Activated T-cell treated with anti-CD3 and anti-CD28 coated beads for 48 hours (primary cell): ENCODE results near the gene POLR1C.
"Not testable (repeated sequence)": the region's sequence is repeated elsewhere in the genome, so short reads cannot be mapped to it uniquely, and the experiment has no call there.

Source experiments
- DNase-seq: peaks from one replicate; pipeline ENCODE4 v3.0.0-alpha.2; 2020; ENCODE audit warnings: low read depth

The POLR1C gene

DNA sequence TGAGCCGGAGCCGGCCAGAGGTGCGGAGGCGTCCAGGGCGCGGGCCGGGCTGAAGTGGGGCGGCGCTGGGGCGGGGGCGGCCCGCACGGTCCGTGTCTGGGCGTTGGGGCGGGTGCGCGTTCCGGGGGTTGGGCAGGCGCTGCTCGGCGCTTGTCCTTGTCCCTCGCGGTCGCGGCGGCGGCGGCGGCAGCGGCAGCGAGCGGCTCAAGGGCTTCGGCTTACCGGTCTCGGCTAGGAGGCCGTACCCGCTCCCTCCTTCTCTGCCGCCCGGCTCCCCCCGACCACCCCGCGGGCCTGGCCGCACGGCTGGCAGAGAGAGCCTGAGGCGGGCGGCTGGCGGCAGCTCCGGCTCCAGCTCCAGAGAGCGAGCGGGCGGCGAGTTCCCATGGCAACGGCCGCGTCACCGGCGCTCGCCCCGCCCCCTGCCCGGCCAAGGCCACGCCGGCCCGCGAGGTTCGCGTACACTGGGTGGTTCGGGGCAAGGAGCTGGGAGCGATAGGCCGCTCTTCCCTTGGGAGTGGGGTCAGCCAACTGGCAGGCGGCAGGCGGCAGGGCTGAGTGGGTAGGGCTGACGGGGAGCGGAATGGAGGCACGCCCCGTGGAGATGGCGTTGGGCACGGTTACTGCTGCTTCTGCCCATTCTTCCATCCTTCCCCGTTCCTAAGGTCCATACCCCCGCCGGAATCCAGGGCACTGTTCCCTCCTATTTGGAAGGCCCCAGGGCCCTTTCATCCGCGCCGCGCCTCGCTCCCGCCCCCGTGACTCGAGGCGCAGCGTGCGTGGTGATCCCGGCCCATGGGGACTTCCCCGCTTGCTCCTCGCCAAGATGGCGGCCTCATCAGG is 6.7 kb upstream of the POLR1C start, which contains the start of gene LRRC73:
Gene LRRC73, minus strand, starts transcription at position 363 of the 843 bp plus-strand sequence. CDS start 561 bp downstream, outside the sequence.
- peak; percentile 77 for DNase-seq

DNA sequence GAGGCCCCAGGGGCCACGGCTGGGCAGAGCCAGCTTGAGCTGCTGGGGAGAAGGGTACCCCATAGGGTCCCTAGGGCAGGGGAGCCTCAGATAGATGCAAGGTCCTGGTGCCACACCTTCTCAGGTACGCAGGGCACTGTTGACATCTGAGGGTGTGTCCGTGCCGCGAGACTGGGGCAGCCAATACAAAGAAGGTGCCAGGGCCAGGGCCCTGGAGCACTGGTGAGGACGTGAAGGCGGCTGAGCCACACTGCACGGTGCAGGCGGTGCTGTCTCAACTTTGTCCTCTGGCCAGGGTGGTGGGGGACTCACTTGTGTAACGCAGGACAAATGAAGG is 6.1 kb upstream of the POLR1C start:
- DNase-seq: no peak

DNA sequence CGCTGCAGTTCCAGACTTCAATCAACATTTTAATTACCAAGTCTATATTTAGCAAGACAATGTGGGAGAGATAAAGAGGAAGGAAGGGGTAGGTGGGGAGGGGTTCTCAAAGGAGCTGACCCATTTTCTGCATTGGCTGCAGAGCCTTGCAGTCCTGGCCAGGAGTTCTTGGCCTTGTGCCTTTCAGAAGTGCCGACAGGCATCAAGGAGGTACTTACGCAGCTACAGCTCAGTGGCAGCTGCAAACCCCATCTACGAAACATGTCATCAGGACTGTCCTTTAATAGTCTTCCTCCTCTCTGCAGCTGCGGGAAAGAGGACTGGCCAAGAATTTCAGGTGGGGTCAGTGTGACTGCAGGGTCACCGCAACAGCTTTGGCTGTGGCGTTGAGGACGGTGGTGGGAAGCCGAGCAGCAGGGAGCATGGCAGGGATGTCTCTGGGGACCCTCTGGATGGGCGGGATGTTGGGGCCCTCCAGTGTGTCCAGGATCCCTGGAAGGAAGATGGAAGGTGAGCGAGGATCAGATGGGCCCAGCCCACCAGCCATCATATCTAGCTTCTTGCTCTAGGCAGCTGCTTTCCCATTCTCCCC is 5.0 kb upstream of the POLR1C start:
- DNase-seq: no peak

DNA sequence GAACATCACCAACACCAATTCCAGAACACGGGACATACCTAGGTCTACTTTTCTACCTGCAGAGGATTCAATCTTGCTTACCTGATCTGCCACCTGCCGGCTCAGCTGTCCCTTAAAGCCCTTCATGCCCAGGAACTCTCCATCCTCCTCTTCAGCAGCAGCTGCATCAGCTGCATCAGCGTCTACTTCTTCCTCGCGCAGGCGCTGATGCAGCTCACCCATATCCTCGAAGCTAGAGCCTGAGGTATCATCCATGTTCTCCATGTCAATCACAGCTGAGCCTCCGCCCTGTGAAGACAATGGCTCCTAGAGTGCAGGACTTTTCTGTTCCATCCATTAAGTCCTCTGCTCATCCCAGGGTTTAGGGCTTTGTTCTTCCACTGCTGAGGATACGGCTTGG is 1.1 kb upstream of the POLR1C start:
- no peak for DNase-seq

DNA sequence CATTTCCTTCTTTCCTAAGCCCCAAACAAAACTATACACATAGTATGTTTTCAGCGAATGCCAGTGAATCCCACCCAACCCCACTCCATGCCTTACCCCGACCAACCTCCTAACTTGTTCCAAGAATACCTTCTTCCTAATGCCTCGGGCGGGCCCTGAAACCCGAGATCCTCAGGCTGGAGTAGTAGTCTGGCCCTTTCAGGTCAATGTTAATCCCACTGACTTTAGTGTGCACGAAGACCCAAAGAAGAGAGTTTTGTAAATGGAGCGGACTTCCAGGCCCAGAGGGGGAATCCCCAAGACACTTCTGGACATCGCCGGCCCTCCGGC is 557 bp upstream of the POLR1C start:
- DNase-seq: no peak

DNA sequence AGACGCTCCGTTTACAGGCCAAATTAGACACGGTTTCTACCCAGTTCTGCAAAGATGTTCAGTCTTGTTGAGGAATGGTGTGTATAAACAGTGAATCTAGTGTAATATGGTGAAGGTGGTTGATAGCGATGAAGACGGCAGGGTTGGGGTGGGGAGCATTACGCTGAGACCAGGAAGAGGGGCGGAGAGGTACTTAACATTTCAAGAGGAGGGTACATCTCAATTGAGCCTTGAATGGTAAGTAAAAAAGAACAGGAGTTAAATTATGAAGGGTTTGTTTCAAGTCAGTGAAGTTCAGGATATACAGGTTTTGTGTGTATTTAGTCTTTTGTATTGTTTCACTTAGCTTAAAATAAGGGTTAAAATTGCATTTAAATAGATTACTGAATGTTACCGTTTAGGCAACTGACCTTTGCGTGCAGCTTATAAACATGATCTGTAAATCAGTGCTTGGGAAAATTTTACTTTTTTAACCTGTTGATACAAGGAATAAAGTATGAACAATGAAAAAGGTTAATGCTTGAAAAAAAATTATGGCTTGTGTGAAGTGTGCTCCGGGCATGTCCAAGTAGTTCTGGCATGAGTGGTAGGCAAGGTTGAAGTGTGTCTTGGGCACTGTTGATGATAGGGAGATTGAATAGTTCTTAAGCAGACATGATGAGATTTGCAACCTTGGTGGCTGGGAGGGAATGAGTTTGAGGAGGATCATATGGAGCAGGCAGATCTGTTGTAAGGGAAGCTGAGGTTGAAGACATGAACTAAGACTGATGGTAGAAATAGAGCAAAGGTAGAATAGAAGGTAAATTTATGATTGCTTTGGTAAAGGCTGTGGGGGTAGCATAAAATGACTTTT is 842 bp downstream of the POLR1C start:
- DNase-seq: no peak

DNA sequence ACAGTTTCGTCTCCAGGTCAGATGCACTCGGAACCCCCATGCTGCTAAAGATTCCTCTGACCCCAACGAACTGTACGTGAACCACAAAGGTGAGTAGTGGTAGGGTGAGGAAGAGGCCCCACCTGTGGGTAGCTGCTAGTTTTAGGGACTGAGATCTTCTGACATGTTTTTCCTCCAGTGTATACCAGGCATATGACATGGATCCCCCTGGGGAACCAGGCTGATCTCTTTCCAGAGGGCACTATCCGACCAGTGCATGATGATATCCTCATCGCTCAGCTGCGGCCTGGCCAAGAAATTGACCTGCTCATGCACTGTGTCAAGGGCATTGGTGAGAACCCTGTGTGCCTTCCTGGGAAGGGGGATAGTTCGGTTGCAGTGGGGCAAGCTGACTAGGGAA is 3.2 kb downstream of the POLR1C start:
- DNase-seq: no peak

DNA sequence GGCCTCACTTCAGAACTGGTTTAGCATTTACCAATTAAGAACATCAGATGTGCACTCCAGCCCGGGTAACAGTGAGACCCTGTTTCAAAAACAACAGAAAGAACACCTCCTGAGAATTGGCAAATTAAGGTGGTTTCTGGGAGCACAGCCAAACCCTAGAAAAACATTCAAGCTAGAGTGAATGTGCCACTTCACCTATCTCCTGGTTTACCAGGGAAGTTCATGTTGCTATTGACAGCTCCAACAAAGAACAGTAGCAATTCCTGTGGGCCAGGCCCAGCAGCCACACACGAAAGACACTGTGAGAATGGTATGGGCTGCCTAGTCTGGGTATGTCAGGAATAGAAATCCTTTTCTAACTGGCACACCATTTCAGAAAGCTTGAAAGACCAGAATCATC is 4.9 kb downstream of the POLR1C start:
- DNase-seq: no peak

DNA sequence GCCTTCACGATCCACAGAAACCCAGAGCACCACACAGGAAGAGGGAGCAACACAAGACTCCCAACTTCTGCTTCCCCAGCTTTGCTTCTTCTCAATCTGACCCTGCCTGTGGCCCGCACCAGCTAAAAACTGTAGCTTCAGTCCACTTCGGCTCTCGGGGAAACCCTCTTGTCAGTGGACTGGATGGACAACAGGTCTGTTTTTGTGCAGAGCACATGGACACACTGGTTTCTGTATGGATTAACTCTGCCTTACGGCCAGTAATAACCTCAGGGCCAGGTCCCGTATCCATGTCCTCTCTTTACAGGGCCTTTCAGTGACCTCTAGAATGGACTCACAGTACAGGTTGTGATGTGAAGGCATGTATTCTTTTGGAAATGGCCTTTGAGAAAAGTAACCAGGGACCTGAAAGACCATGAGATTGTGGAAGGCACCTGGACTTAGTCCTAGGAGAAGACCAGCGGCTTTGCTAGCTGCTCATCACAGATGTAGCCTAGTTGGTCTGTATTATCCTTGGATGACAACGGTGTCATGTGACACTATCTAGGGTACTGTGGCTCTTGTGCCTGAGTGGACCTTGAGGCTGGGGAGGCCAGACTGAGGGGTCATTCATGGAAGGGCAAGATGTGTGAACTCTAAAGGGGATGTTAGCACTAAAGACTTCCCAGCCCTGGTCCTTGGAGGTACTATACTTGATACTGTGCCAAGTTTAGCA is 5.8 kb downstream of the POLR1C start:
- DNase-seq: no peak

DNA sequence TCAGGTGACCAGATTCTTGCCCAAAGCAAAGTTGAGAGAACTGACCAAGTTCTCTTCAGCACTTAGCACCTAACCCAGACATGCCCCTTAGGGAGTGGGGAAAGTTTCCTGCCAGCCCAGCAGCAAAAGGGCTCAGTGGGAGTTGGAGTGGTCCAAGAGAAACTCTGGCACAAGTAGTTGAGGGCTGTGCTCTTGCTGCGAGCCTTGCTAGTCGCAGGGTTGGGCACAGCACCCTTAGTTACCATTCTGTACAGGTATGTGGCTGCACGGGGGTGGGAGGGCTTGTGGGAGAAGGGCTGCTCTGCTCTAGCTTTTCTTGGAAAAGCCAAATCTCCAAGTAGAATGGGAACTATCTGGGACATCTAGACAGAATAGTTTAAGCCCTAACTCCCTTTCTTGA is 6.4 kb downstream of the POLR1C start:
- DNase-seq: no peak

DNA sequence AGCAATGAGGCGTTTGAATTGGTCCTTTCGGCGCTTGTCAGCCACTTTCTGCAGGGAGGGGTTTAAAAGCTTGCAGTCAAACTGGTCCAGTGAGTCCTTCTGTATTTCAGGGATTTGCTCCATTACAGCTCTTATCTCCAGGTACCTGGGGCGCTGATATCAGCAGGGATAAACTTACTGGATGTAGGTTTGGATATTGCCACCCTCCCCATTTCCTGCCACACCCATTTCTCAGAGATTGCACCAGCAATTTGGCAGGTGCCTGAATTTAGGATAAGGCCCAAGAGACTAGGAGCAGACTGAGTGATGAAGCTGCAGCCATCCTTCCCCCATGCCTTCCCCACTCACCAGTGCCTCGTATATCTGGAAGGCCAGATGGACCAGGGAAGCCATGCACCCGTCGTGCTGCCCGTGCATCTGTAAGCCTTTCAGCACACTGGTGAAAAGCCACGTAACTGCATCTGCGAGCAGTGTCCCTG is 7.6 kb downstream of the POLR1C start:
- no peak for DNase-seq

DNA sequence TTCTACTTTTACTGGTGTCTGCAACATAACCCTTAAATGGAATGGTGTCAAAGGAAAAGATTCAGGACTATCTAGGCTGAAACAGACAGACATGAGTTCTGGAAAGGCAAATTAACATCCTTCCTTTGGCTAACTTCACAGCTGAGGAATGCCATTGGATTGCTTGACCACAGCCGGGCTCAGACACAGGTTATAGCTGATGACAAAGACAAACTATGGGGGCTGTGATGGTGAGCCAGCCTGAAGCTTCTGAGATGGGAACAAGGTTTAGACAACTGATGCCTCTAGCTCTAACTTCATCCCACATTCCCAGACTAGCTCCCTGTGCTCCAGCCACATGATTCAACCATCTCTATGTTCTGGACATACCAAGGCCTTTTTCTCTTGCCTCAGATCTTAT is 15.3 kb downstream of the POLR1C start:
- no peak for DNase-seq

DNA sequence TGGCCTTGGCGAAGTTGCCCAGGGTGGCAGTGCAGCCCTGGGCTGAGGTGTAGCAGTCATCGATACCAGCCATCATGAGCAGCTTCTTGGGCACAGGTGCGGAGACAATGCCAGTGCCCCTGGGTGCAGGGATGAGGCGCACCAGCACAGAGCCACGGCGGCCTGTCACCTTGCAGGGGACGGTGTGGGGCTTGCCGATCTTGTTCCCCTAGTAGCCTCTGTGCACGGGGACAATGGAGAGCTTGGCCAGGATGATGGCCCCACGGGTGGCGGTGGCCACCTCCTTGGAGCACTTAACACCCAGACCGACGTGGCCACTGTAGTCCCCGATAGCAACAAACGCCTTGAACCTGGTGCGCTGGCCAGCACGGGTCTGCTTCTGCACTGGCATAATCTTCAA is 22.1 kb downstream of the POLR1C start:
- DNase-seq: not testable (repeated sequence)

DNA sequence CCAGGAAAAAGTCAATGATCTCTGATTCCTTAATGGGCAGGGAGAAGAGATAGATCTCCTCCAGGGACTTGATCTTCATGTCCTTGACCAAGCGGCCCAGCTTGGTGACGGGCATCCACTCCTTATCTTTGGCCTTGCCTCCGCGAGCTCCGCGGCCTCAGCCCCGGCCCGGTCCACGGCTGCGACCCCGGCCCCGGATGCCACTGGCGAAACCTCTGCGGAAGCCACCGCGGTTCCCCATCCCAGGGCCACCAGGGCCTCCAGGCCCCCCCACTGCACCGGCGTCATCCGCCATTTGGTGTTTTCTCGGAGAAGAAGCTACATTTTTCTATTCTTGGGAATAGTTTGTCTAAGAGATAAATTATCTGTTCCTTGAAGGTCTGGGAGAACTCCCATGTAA is 22.5 kb downstream of the POLR1C start:
- DNase-seq: not testable (repeated sequence)

DNA sequence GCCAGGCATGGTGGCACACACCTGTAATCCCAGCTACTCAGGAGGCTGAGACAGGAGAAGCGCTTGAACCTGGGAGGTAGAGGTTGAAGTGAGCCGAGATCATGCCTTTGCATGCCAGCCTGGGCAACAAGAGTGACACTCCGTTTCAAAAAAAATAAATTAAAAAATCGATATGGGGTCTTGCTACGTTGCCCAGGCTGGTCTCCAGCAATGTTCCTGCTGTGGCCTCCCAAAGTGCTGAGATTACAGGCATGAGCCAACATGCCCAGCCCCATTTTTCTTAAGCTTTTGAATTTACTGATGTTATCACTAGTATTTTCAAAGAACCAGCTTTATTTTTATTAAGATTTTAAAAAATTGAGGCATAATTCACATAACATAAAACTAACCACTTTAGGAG is 23.6 kb downstream of the POLR1C start:
- no peak for DNase-seq

DNA sequence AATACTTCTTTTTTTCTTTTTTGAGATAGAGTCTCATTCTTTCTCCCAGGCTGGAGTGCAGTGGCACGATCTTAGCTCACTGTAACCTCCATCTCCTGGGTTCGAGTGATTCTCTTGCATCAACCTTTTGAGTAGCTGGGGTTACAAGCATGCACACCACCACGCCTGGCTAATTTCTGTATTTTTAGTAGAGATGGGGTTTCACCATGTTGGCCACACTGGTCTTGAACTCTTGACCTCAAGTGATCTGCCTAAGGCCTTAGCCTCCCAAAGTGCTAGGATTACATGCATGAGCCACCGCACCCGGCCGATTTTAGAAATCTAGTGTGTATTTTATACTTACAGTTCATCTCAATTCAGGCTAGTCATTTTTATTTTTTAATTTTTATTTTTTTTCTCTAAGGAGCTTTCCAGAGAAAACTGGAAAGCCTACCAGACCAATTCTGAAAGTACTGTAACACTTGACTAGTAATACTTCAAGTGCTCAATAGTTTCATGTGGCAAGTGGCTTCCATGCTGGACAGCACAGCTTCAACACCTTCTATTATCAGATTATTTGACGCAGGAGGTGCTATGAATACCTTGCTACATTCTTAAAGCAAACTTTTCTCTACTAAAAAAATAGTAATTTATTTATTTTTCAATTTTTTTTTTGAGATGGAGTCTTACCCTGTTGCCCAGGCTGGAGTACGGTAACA is 25.0 kb downstream of the POLR1C start:
- DNase-seq: no peak

DNA sequence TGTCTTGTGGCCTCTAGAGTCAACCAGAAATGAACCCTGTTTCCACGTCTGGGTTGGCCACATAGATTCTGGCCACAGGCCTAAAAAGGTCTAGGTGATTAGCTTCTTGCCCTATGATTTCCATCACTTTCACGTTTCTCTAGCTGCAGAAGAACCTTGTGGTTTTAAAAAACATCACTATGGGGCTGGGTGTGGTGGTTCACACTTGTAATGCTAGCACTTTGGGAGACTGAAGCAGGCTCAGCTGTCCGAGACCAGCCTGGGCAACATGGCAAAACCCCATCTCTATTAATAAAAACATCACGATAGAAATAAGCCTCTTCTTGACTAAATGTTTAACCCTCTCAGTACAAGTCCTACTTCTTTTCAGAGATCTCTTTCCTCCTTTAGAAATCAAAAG is 27.6 kb downstream of the POLR1C start:
- no peak for DNase-seq

DNA sequence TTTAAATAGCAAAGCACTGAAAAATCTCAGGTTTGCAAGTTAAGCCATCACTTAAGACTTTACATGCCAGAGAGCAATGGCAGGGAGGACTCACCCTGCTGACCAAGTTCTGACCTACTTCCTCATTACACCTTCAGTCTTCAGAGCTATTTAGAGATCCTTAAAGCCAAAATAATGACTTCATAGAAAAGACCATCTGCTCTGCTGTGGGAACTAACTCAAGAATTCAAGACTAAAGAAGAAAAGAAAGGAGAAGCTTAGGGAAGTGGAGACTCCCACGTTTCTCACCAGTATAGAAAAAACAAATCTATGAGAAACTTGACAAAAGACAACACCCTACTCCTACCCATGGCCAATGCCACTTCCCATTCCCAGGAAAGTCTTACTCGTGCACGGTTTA is 30.3 kb downstream of the POLR1C start:
- DNase-seq: no peak

DNA sequence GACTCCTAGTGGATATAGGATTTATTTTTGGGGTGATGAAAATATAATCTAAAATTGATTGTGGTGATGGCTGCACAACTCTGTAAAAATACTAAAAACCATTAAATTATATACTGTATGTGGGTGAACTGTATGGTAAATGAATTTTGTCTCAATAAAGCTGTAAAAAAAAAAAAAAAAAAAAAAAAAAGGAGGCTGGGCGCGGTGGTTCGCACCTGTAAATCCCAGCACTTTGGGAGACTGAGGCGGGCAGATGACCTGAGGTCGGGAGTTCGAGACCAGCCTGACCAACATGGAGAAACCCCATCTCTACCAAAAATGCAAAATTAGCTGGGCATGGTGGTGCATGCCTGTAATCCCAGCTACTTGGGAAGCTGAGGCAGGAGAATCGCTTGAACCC is 40.7 kb downstream of the POLR1C start:
- not testable (repeated sequence) for DNase-seq

DNA sequence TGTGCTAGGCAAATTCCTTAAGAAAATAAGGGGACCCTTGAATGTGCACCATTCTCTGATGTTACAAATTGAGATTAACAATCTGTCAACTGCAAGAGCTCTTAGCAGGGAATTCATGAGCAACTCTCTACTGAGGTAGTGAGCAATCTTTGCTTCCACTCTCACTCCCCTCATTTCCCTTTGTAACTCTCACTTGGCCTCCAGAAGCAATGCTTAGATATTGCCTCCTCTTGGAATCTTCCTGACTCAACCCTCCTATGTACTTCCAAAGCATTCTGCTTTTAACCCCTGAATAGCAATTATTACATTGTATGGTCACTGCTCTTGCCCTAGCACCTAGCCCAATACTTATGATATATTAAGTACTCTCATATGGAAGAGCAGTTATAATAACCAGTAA is 42.4 kb downstream of the POLR1C start:
- no peak for DNase-seq

DNA sequence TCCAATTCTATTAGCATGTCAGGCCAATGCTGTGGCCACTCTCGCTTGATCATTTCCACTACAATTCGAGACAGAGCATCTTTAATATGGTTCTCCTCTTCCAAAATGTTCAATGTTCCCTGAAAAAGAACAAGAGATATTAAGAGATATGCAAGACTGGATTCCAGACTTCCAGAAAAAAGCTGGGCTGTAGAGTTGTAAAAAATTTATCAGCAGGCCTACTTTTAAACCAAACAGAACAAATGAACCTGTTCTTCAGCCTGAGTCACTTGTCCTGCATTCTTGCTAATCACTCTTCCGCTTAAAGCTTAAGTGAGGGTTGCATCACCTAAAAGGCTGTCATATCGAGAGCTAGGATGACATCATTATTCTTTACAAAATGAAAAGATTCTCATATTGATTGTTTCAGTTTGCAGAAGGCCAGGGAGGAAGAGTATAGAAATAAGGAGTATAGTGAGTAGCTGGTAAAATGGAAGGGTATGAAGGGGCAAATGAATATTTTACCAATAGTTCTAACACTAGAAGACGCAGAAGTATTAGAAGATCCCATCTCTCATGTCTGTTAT is 54.1 kb downstream of the POLR1C start:
- DNase-seq: no peak
